SU-DHL-6 (cell line): ENCODE data around the gene TNPO1.
"Not testable (repeated sequence)": the region's sequence is repeated elsewhere in the genome, so short reads cannot be mapped to it uniquely, and the experiment has no call there.

Source experiments
- H2AFZ ChIP-seq: fragments of 200-600 bp; sonication (generic); 2 replicates; pipeline ENCODE4 v1.6.1; 2014; ENCODE audit warnings: low read depth, mild to moderate bottlenecking, moderate library complexity, mixed read lengths, antibody characterized with exemption, low read length; ENCODE audit not compliant: severe bottlenecking
- H3F3A ChIP-seq: fragments of 200-600 bp; shearing (Covaris generic); 2 replicates; pipeline ENCODE4 v1.6.0; 2016; ENCODE audit warnings: antibody characterized with exemption, mild to moderate bottlenecking; ENCODE audit not compliant: insufficient read depth
- H3K27ac ChIP-seq: fragments of 200-600 bp; sonication (generic); 2 replicates; pipeline ENCODE4 v1.5.1; 2016; ENCODE audit warnings: low read depth, mild to moderate bottlenecking, low read length, moderate library complexity, mixed read lengths
- H3K27me3 ChIP-seq: fragments of 200-600 bp; sonication (generic), shearing (Covaris generic); 2 replicates; pipeline ENCODE4 v1.6.0; 2014; ENCODE audit warnings: mild to moderate bottlenecking, low read length
- H3K36me3 ChIP-seq: fragments of 200-600 bp; sonication (generic); 2 replicates; pipeline ENCODE4 v1.6.1; 2014; ENCODE audit warnings: mild to moderate bottlenecking, low read length, mixed read lengths
- H3K4me2 ChIP-seq: fragments of 300-600, 200-600 bp; shearing (Covaris generic), sonication (generic); 2 replicates; pipeline ENCODE4 v1.6.0; 2014; ENCODE audit warnings: low read length, low read depth, mild to moderate bottlenecking; ENCODE audit not compliant: poor library complexity, severe bottlenecking
- H3K4me3 ChIP-seq: fragments of 200-600 bp; sonication (generic); 2 replicates; pipeline ENCODE4 v1.5.1; 2014; ENCODE audit warnings: antibody characterized with exemption, low read length, mild to moderate bottlenecking, mixed read lengths; ENCODE audit not compliant: insufficient read depth, poor library complexity, severe bottlenecking
- H3K79me2 ChIP-seq: fragments of 200-600 bp; sonication (generic); 2 replicates; pipeline ENCODE4 v1.6.1; 2014; ENCODE audit warnings: mild to moderate bottlenecking, low read length, moderate library complexity; ENCODE audit not compliant: insufficient read depth
- H3K9ac ChIP-seq: fragments of 200-600 bp; sonication (generic); 2 replicates; pipeline ENCODE4 v1.7.0; 2014; ENCODE audit warnings: mild to moderate bottlenecking, low read length
- H3K9me2 ChIP-seq: fragments of 200-600 bp; sonication (generic); replicated peaks from 2 replicates; pipeline ENCODE4 v1.6.1; 2014; ENCODE audit warnings: low read length; ENCODE audit not compliant: insufficient read depth
- H3K9me3 ChIP-seq: fragments of 200-600 bp; sonication (generic); 2 replicates; pipeline ENCODE4 v1.6.1; 2014; ENCODE audit warnings: low read length, mixed read lengths; ENCODE audit not compliant: insufficient read depth
- H4K20me1 ChIP-seq: fragments of 200-600 bp; sonication (generic); 2 replicates; pipeline ENCODE4 v1.6.1; 2014; ENCODE audit warnings: low read depth, mild to moderate bottlenecking, antibody characterized with exemption, low read length, moderate library complexity, mixed read lengths
- CTCF ChIP-seq: fragments of 200-600 bp; sonication (generic); IDR thresholded peaks from one replicate; pipeline ENCODE4 v1.5.1; 2017; ENCODE audit warnings: antibody characterized with exemption, mild to moderate bottlenecking, low read length, moderate library complexity; ENCODE audit not compliant: insufficient read depth, poor library complexity, severe bottlenecking
- EZH2phosphoT487 ChIP-seq: fragments of 200-600 bp; sonication (generic), shearing (Covaris generic); conservative IDR thresholded peaks from 2 replicates; pipeline ENCODE4 v1.6.1; 2018; ENCODE audit warnings: mild to moderate bottlenecking, antibody characterized with exemption, low read length, moderate library complexity, mixed read lengths

The TNPO1 gene

GRCh38 chr5:72788866-72789505 lies 27.5 kb upstream of the TNPO1 start:
- Histone ChIP-seq H3K9me3 (no peaks in the 10 kb centered on the region), H3K9me2 (no peaks in the 10 kb centered on the region), H3K79me2 (no peaks in the 10 kb centered on the region), H3K4me3 (no peak overlapping the region), H2AFZ (no peak overlapping the region), H3K27ac (no peak overlapping the region), H3F3A (no peaks in the 10 kb centered on the region), H4K20me1 (no peaks in the 10 kb centered on the region), H3K36me3 (no peaks in the 10 kb centered on the region), H3K9ac (no peak overlapping the region), H3K4me2 (no peak overlapping the region), H3K27me3 (no peaks in the 10 kb centered on the region)
- TF ChIP-seq CTCF (no peak), EZH2phosphoT487 (no peak)

- no peaks in the 10 kb centered on the region for H3K27me3 ChIP-seq
- no peak overlapping the region for H3K4me3 ChIP-seq
- no peak overlapping the region for H3K4me2 ChIP-seq
- H3K9ac ChIP-seq = no peak overlapping the region
- H3K9me2 ChIP-seq = no peaks in the 10 kb centered on the region
- H2AFZ ChIP-seq = no peak overlapping the region
- H3K36me3 ChIP-seq = no peaks in the 10 kb centered on the region
- H3F3A ChIP-seq = no peaks in the 10 kb centered on the region
- TF ChIP-seq CTCF = no peak
- TF ChIP-seq EZH2phosphoT487 = no peak
- H3K27ac ChIP-seq = no peak overlapping the region
- H3K79me2 ChIP-seq = no peaks in the 10 kb centered on the region
- H4K20me1 ChIP-seq = no peaks in the 10 kb centered on the region
- no peaks in the 10 kb centered on the region for H3K9me3 ChIP-seq
These were observed 26.3 kb upstream of the TNPO1 start for GRCh38 chr5:72790186-72790585.

- not testable (repeated sequence) for H4K20me1 ChIP-seq, H3K27ac ChIP-seq, H3K4me3 ChIP-seq, H3K36me3 ChIP-seq, H3K4me2 ChIP-seq, H3K79me2 ChIP-seq, H3K27me3 ChIP-seq, H3K9ac ChIP-seq, H3K9me2 ChIP-seq, H3K9me3 ChIP-seq, H2AFZ ChIP-seq, H3F3A ChIP-seq
These were observed 23.8 kb upstream of the TNPO1 start for GRCh38 chr5:72792662-72793061.

- Histone ChIP-seq H3K36me3 (no peaks in the 10 kb centered on the region), H3F3A (no peaks in the 10 kb centered on the region), H3K9ac (no peak overlapping the region), H3K4me2 (no peak overlapping the region), H3K9me2 (no peaks in the 10 kb centered on the region), H2AFZ (peak overlapping the region; percentile 9), H3K4me3 (no peak overlapping the region), H3K27ac (no peak overlapping the region), H3K9me3 (no peaks in the 10 kb centered on the region), H3K27me3 (no peaks in the 10 kb centered on the region), H4K20me1 (no peaks in the 10 kb centered on the region), H3K79me2 (no peaks in the 10 kb centered on the region)
- TF ChIP-seq CTCF (no peak), EZH2phosphoT487 (no peak)
These were observed 20.5 kb upstream of the TNPO1 start for GRCh38 chr5:72796001-72796400.
